Measurements from ENCODE around the gene PPP6C. TPM values are rescaled to one million over a fixed set of nuclear protein-coding genes. Genes with fewer than 3 reads are reported as not detected.
"Not testable (repeated sequence)": the region's sequence is repeated elsewhere in the genome, so short reads cannot be mapped to it uniquely, and the experiment has no call there.

PPP6C gene
- total RNA-seq, 1 donor, result 43.2 TPM

DNA sequence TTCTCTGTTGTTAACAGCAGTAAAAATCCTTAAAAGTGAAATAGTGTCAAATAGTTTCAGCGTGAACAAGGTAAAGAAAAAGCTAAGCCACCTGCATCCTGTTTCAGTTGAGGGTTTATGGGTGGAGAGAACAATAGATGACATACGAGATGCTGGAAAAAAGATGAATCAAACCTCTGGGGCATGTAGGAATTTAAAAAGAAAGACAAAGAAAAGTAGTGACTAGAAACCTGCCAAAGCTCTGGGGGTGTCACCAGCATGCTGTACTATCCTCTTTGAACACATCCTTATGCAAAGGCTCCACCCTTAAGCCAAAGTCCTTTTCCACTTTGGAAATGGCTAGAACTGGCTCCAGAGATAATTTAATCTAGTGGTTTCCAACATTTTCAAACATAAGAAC lies 68.5 kb downstream of the PPP6C start:
- H3K4me3 ChIP-seq (ENCODE audit: low read depth, low read length), result no peak overlapping the region
- DNase-seq (ENCODE audit: low read depth), result no peak
- TF ChIP-seq, protein P1, sequence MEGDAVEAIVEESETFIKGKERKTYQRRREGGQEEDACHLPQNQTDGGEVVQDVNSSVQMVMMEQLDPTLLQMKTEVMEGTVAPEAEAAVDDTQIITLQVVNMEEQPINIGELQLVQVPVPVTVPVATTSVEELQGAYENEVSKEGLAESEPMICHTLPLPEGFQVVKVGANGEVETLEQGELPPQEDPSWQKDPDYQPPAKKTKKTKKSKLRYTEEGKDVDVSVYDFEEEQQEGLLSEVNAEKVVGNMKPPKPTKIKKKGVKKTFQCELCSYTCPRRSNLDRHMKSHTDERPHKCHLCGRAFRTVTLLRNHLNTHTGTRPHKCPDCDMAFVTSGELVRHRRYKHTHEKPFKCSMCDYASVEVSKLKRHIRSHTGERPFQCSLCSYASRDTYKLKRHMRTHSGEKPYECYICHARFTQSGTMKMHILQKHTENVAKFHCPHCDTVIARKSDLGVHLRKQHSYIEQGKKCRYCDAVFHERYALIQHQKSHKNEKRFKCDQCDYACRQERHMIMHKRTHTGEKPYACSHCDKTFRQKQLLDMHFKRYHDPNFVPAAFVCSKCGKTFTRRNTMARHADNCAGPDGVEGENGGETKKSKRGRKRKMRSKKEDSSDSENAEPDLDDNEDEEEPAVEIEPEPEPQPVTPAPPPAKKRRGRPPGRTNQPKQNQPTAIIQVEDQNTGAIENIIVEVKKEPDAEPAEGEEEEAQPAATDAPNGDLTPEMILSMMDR (IDR thresholded peaks at IDR 0.05; ENCODE audit: insufficient read depth, low read depth, low read length), result no peak

GRCh38 chr9:125119643-125120286 lies 69.8 kb downstream of the PPP6C start:
- H3K4me3 ChIP-seq (ENCODE audit: low read depth, low read length), result no peak overlapping the region
- peak; percentile 63 for DNase-seq (ENCODE audit: low read depth)
- TF ChIP-seq, protein P1 (IDR thresholded peaks at IDR 0.05; ENCODE audit: insufficient read depth, low read depth, low read length), result peak; percentile 46

GRCh38 chr9:125118696-125119095 lies 70.9 kb downstream of the PPP6C start:
- DNase-seq (ENCODE audit: low read depth); H3K4me3 ChIP-seq (ENCODE audit: low read depth, low read length): not testable (repeated sequence)

GRCh38 chr9:125114503-125114902 lies 75.1 kb downstream of the PPP6C start:
- DNase-seq (ENCODE audit: low read depth); H3K4me3 ChIP-seq (ENCODE audit: low read depth, low read length): not testable (repeated sequence)

DNA sequence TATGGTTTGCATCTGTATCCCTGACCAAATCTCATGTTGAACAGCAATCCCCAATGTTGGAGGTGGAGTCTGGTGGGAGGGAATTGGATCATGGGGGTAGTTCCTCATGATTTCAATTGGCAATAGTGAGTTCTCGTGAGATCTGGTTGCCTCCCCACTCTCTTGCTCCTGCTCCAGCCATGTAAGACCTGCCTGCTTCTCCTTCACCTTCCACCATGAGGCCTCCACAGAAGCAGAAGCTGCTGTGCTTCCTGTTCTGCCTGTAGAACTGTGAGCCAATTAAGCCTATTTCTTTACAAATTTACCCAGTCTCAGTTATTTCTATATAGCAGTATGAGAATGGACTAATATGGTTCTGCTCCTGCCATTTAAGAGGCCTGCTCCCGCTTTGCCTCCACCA lies 79.1 kb downstream of the PPP6C start:
- TF ChIP-seq, protein P1 (IDR thresholded peaks at IDR 0.05; ENCODE audit: insufficient read depth, low read depth, low read length), result no peak
- no peak overlapping the region for H3K4me3 ChIP-seq (ENCODE audit: low read depth, low read length)
- no peak for DNase-seq (ENCODE audit: low read depth)

DNA sequence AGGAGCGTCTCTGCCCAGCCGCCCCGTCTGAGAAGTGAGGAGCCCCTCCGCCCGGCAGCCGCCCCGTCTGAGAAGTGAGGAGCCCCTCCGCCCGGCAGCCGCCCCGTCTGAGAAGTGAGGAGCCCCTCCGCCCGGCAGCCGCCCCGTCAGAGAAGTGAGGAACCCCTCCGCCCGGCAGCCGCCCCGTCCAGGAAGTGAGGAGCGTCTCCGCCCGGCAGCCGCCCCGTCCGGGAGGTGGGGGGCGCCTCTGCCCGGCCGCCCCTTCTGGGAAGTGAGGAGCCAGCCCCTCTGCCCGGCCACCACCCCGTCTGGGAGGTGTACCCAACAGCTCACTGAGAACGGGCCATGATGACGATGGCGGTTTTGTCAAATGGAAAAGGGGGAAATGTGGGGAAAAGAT lies 81.1 kb downstream of the PPP6C start:
- H3K4me3 ChIP-seq (ENCODE audit: low read depth, low read length); DNase-seq (ENCODE audit: low read depth): not testable (repeated sequence)

DNA sequence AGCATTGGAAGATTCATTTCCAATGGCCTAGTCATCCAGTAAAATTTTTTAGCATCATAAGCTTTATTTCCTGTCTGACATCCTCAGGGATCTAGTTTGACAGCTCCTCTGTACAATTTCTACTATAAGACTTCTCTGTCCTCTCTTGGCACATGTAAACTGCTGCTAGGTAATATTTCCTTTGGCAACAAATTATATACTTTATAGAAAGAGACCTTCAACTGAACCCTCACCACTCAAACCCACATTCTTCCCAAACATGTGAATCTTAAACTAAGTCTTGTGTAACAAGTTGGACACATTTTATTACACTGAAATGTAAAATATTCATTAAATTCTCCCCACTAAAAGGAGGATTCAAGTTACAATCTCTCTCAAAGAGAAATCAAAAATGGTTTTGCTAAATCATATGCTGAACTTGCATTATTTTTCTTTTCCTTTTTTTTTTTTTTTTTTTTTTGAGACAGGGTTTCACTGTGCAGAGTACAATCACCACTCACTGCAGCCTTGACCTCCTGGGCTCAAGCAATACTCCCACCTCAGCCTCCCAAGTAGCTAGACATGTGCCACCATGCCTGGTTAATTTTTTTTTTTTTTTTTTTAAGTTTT lies 83.2 kb downstream of the PPP6C start:
- H3K4me3 ChIP-seq (ENCODE audit: low read depth, low read length), result no peak overlapping the region
- DNase-seq (ENCODE audit: low read depth), result peak; percentile 66
- TF ChIP-seq, protein P1 (IDR thresholded peaks at IDR 0.05; ENCODE audit: insufficient read depth, low read depth, low read length), result no peak

- H3K4me3 ChIP-seq (ENCODE audit: low read depth, low read length), result no peak overlapping the region
- TF ChIP-seq, protein P1 (IDR thresholded peaks at IDR 0.05; ENCODE audit: insufficient read depth, low read depth, low read length), result no peak
- DNase-seq (ENCODE audit: low read depth), result no peak
These were observed 85.7 kb downstream of the PPP6C start for GRCh38 chr9:125103770-125104460.
